Neural cell (in vitro differentiated cells): ENCODE results near the gene MPP3.

Source experiments
- CTCF ChIP-seq: fragments of 450-650 bp; IDR thresholded peaks from 2 replicates; pipeline ENCODE4 v1.5.1; 2014; ENCODE audit warnings: antibody characterized with exemption, mild to moderate bottlenecking, moderate library complexity; ENCODE audit not compliant: poor library complexity, severe bottlenecking
- EP300 ChIP-seq: fragments of 450-650 bp; conservative IDR thresholded peaks from 2 replicates; pipeline ENCODE4 v1.6.1; 2014; ENCODE audit warnings: antibody characterized with exemption, mild to moderate bottlenecking, moderate library complexity; ENCODE audit not compliant: poor library complexity, severe bottlenecking
- EZH2 ChIP-seq: fragments of 200-600, 300-800 bp; shearing (Covaris generic), sonication (generic); IDR thresholded peaks from 2 replicates; pipeline ENCODE4 v1.6.1; 2014; ENCODE audit warnings: antibody characterized with exemption, low read length, borderline replicate concordance, mild to moderate bottlenecking; ENCODE audit not compliant: insufficient read depth, poor library complexity, severe bottlenecking
- MXI1 ChIP-seq: fragments of 450-650 bp; conservative IDR thresholded peaks from 2 replicates; pipeline ENCODE4 v1.6.1; 2014; ENCODE audit warnings: antibody characterized with exemption, mild to moderate bottlenecking; ENCODE audit not compliant: poor library complexity, severe bottlenecking
- POLR2AphosphoS5 ChIP-seq: IDR thresholded peaks from 2 replicates; pipeline ENCODE4 v1.6.1; 2012
- RAD21 ChIP-seq: fragments of 450-650 bp; conservative IDR thresholded peaks from 2 replicates; pipeline ENCODE4 v1.6.1; 2014; ENCODE audit warnings: antibody characterized with exemption, mild to moderate bottlenecking, moderate library complexity
- REST ChIP-seq: IDR thresholded peaks from 2 replicates; pipeline ENCODE4 v1.6.1; 2012; ENCODE audit warnings: borderline replicate concordance
- SMC3 ChIP-seq: fragments of 450-650 bp; conservative IDR thresholded peaks from 2 replicates; pipeline ENCODE4 v1.6.1; 2014; ENCODE audit warnings: antibody characterized with exemption, mild to moderate bottlenecking, moderate library complexity; ENCODE audit not compliant: poor library complexity

GRCh38 chr17:43846221-43846712, 13.3 kb upstream of the MPP3 start:
- peak; percentile 73 for TF ChIP-seq CTCF
- no peak for TF ChIP-seq POLR2AphosphoS5
- no peak for TF ChIP-seq MXI1
- no peak for TF ChIP-seq EZH2
- peak; percentile 55 for TF ChIP-seq RAD21
- no peak for TF ChIP-seq EP300
- TF ChIP-seq REST, result no peak
- peak; percentile 66 for TF ChIP-seq SMC3
